ENCODE data around the gene RBM38.

DNA sequence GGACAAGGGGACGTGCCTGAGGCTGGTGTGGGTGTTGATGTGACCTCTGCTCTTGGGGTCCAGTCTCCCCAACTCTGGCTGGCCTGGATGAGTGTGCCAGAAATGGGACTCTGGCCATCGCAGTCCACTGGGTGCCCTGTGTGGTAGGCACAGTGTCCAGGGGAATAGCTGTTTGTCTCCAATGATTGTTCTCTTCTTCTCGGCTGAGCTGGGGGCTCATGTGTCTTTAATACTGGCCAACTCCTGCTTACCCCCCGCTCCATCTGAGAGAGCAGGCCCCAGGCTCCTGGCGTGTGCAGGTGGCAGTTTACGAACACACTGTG, 45.0 kb downstream of the RBM38 start:
- TF ChIP-seq, protein P1, sequence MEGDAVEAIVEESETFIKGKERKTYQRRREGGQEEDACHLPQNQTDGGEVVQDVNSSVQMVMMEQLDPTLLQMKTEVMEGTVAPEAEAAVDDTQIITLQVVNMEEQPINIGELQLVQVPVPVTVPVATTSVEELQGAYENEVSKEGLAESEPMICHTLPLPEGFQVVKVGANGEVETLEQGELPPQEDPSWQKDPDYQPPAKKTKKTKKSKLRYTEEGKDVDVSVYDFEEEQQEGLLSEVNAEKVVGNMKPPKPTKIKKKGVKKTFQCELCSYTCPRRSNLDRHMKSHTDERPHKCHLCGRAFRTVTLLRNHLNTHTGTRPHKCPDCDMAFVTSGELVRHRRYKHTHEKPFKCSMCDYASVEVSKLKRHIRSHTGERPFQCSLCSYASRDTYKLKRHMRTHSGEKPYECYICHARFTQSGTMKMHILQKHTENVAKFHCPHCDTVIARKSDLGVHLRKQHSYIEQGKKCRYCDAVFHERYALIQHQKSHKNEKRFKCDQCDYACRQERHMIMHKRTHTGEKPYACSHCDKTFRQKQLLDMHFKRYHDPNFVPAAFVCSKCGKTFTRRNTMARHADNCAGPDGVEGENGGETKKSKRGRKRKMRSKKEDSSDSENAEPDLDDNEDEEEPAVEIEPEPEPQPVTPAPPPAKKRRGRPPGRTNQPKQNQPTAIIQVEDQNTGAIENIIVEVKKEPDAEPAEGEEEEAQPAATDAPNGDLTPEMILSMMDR (conservative IDR thresholded peaks at IDR 0.05 in 1 of 2, IDR thresholded peaks at IDR 0.05 in 1 of 2; ENCODE audit: extremely low read depth in 1 of 2, insufficient read depth in 1 of 2, low read depth in 1 of 2, low read length in 2 of 2) = no peak
- TF ChIP-seq EZH2 (IDR thresholded peaks at IDR 0.05; ENCODE audit: borderline replicate concordance, low read length) = no peak
